GM18507 (cell line): Measurements from ENCODE around the gene GGT6.
A peak's percentile ranks its signal among the peaks of the same experiment; 100 is the strongest.

ENCODE experiments used
- DNase-seq: peaks from one replicate; pipeline ENCODE4 v3.0.0; 2011; ENCODE audit warnings: low read depth; ENCODE audit not compliant: insufficient read length; ENCODE audit errors: extremely low spot score
- FAIRE-seq: peaks from 2 replicates; lab custom pipeline; 2011; peaks lifted over from hg19 to GRCh38; lab: Jason Lieb, UNC

The GGT6 gene

GRCh38 chr17:4577386-4577993 lies 17.1 kb upstream of the GGT6 start:
- DNase-seq (no peak), FAIRE-seq (no peak)

- no peak for FAIRE-seq
- no peak for DNase-seq
These were observed 16.4 kb upstream of the GGT6 start for GRCh38 chr17:4576729-4577322.

- FAIRE-seq (no peak), DNase-seq (no peak)
These were observed 15.8 kb upstream of the GGT6 start for GRCh38 chr17:4576161-4576558.

GRCh38 chr17:4574448-4575045 lies 14.2 kb upstream of the GGT6 start:
- FAIRE-seq (no peak), DNase-seq (no peak)

GRCh38 chr17:4573669-4574068 lies 13.3 kb upstream of the GGT6 start:
- DNase-seq = no peak
- FAIRE-seq = peak; percentile 47

DNA sequence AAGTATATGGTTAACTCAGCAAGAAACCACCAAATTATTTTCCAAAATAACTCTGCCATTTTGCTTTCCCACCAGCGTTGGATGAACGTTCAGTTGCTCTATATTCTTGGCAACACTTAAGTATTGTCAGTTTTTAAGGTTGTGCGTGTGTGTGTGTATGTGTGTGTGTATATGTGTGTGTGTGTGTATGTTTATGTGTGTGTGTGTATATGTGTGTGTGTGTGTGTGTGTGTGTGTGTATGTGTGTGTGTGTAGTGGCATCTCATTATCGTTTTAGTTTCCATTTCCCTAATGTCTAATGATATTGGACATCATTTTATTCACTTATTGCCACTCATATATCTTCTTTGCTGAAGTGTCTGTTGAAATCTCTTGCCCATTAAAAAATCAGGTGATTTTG lies 12.7 kb upstream of the GGT6 start:
- FAIRE-seq (no peak), DNase-seq (no peak)

- FAIRE-seq (no peak), DNase-seq (no peak)
These were observed 11.8 kb upstream of the GGT6 start for GRCh38 chr17:4572131-4572530.

- no peak for FAIRE-seq
- no peak for DNase-seq
These were observed 9.2 kb upstream of the GGT6 start for GRCh38 chr17:4569591-4569990.

DNA sequence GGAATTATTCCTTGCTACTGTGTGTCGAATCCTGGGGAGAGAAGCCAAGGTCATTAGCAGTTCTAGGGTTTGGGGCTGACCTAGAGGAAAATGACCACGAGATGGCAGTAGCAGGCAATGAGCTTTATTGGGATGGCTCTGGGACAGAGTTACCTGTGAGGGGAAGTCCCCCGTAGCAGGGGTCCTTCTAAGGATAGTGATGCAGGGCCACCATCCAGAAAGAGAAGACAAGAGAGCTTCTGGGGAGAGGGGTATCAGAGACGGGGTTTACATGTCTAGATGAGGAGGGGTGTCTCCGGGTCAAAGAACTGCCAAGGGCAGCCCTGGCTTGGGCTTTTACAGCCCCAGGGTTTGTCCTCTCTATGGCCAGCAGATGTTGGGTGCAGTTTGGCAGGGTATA lies 6.4 kb upstream of the GGT6 start:
- FAIRE-seq (peak; percentile 72), DNase-seq (peak; percentile 44)

DNA sequence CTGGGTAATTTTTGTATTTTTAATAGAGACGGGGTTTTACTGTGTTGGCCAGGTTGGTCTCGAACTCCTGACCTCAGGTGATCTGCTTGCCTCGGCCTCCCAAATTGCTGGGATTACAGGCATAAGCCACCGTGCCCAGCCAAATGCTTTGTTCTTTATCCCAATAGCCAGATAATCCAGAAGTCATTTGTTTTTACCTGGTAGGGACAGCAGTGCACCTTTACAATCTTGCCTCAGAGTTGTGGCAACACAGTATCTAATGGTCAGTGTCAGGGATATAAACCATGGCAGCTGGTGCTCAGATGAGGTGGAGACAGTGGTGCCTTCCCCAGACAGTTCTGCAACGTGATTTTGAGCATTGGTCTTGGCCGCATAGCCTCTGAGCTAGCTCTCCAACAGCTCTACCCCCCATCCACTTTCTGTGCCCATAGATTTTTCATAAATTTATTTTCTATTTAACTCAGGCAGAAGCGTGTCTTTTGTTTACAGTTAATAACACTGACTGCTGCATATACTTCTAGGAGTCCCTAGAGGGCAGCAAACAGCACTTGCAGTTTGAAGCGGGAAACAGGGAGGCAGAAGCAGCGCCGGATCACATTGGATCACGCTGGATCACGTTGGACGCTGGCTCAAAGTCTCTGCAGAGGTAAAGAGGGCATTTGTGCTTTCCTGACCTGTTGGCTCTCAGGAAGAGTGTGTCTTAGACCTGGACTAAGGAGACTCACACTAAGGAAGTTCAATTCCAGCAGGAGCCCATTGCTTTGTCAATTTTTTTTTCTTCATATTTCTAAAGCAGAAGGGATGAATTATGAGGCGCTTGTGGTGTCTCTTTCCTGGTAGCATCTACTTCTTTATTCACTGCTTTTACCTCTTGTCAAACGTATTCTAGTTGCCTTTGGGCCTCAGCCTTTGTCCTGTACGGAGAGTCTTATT lies 5.1 kb upstream of the GGT6 start:
- FAIRE-seq = peak; percentile 88

GRCh38 chr17:4562015-4562969 lies 1.9 kb upstream of the GGT6 start:
- FAIRE-seq (peak; percentile 71), DNase-seq (no peak)

More for the DNA sequence above, 5.1 kb upstream of the GGT6 start:
- peak; percentile 44 for DNase-seq

DNA sequence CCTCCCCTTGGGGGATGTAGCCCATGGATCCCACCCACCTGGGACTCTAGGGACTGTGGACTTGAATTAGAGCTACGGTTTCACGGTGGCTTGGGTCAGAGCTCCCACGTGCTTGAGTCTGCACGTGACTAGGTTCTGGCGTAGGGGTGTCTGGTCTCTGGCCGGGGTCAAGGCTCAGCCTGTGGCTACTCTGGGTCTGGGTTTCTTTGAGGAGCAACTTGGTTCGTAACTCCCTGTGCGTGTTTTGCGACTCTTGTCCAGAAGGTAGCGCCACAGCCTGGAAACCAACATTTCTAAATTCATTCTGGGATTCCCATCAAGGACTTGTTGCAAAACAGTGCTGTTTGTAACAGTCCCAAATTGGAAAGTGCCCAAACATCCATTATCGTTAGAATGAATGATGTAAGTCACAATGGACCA lies 470 bp upstream of the GGT6 start:
- DNase-seq (no peak), FAIRE-seq (no peak)

DNA sequence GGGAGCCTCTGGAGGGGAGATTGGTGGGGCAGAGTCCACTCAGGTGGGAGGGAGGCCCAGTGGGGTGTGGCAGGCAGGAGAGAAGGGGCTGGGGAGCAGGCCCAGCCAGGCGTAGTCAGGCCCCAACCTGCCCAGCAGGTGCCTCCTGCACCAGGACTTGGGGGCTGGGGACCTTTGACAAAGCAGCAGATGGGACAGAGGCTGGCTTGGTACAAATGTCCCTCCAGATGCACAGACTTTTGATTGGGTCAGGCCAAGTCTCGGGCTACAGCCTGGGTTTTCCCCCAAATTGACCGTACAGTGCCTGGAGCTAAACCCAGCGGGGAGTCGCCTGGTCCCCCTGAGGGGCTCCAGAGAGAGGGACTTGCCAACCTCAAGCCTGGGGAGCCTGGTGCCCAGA lies 411 bp downstream of the GGT6 start:
- no peak for DNase-seq
- FAIRE-seq = no peak

DNA sequence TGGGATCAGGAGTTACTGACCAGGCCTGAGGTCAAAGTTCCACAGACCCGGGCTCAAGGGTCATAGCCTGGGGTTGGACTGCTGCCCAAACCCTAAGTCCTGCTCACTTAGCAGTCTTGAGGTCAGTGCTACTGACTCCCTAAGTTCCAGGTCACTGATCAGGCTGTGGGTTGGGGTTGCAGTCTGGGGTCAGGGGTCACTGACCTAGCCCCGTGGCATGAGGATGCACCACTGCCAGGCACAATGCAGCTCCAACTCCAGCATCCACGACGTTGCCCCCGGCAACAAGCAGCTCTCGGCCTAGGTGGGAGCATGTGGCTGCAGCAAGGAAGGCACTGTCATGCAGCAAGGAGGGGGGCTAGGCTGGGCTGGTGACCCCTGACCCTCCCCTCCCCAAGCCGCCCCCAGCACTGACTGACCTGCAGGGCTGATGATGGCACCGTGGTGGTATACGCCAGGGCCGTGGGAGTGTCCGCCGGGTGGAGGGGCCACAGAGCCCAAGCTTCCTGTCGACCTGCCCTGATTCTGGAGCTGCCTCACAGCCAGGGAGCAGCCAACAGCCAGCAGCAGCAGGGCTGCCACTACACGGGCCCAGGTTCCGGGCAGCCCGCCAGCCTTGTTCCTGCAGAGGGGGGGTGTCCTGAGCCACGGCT lies 1.1 kb downstream of the GGT6 start:
- DNase-seq (no peak), FAIRE-seq (no peak)

GRCh38 chr17:4558347-4558971 lies 1.9 kb downstream of the GGT6 start:
- DNase-seq = no peak
- FAIRE-seq = no peak

- no peak for DNase-seq
- no peak for FAIRE-seq
These were observed 2.6 kb downstream of the GGT6 start for GRCh38 chr17:4557626-4558346.

DNA sequence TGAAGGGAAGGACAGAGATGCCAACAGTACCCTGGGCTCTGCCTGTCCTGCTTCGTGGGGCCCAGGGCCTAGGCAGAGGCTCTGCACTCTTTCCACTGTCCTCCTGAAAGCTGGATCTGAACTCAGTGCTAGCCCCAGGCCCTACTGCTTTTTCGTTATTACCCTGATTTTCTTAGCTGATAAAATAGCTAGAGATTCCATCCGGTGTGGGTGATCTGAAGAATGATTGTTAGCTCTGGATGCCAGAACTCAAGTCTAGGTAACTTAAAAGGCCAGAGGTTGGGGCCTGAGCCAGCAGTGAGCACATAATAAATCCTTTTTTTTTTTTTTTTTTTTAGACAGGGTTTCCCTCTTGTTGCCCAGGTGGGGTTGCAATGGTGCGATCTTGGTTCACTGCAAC lies 3.4 kb downstream of the GGT6 start:
- FAIRE-seq (no peak), DNase-seq (no peak)
